ENCODE results near the gene SF3A2. TPM values are rescaled to one million over a fixed set of nuclear protein-coding genes. Genes with fewer than 3 reads are reported as not detected.

Gene SF3A2
- total and polyA plus RNA-seq, 4 donors, result 2.2 to 32.0 (median 13.2) TPM

GRCh38 chr19:2226051-2226839, 10.4 kb upstream of the SF3A2 start:
- WGBS, result 92% methylated on average over 59 of the region's 59 CpGs

More at GRCh38 chr19:2226051-2226839, 10.4 kb upstream of the SF3A2 start:
- Histone ChIP-seq H3K27me3 (ENCODE audit: control insufficient read depth in 4 of 4, insufficient read depth in 4 of 4, low read length in 3 of 4) (no peaks in the 10 kb centered on the region), H3K9me3 (ENCODE audit: control insufficient read depth in 4 of 4, low read length in 3 of 4) (no peaks in the 10 kb centered on the region), H3K27ac (ENCODE audit: low read depth in 1 of 2, low read length in 2 of 2) (no peak overlapping the region), H3K36me3 (ENCODE audit: control insufficient read depth in 4 of 4, insufficient read depth in 3 of 4, low read depth in 1 of 4, low read length in 3 of 4) (peaks cover 0 to 39% (median 14%) of the 10 kb centered on the region in 4 donors), H3K9ac (ENCODE audit: low read depth in 1 of 2, low read length in 2 of 2) (no peak overlapping the region), H3K4me1 (ENCODE audit: control insufficient read depth in 4 of 4, insufficient read depth in 4 of 4, low read length in 3 of 4) (peaks cover 7 to 26% (median 13%) of the 10 kb centered on the region in 4 donors), H3K4me3 (ENCODE audit: low read depth in 1 of 3, low read length in 3 of 3) (no peak overlapping the region)
- TF ChIP-seq JUND (IDR thresholded peaks at IDR 0.05) (no peak), EGR1 (IDR thresholded peaks at IDR 0.05; ENCODE audit: low read depth in 2 of 2) (no peak), SP1 (IDR thresholded peaks at IDR 0.05) (no peak), RAD21 (IDR thresholded peaks at IDR 0.05) (no peak), ZBTB33 (IDR thresholded peaks at IDR 0.05) (no peak), ATF3 (IDR thresholded peaks at IDR 0.05) (no peak), FOXA2 (IDR thresholded peaks at IDR 0.05) (no peak), REST (IDR thresholded peaks at IDR 0.05) (no peak), RXRA (IDR thresholded peaks at IDR 0.05) (no peak), HNF4A (conservative IDR thresholded peaks at IDR 0.05) (no peak), CTCF (IDR thresholded peaks at IDR 0.05; ENCODE audit: low read depth, low read length, missing input control) (no peak), MAX (IDR thresholded peaks at IDR 0.05) (no peak), FOXA1 (IDR thresholded peaks at IDR 0.05) (no peak), TAF1 (conservative IDR thresholded peaks at IDR 0.05) (no peak), GABPA (IDR thresholded peaks at IDR 0.05 in 1 of 2, conservative IDR thresholded peaks at IDR 0.05 in 1 of 2) (no peak), HNF4G (IDR thresholded peaks at IDR 0.05) (no peak), YY1 (IDR thresholded peaks at IDR 0.05) (no peak), NR2F2 (IDR thresholded peaks at IDR 0.05) (no peak)
- DNase-seq (ENCODE audit: low spot score), result no peak
